ENCODE results near the gene RIMOC1.

- TF ChIP-seq POLR2A (IDR thresholded peaks at IDR 0.05) (no peak), CTCF (IDR thresholded peaks at IDR 0.05) (no peak)
Observed at GRCh38 chr5:41935544-41935943, 31.4 kb downstream of the RIMOC1 start.

Data from body of pancreas (tissue), 4 donors.